H9 (cell line): Measurements from ENCODE around the gene CPAMD8. TPM values are rescaled to one million over a fixed set of nuclear protein-coding genes. Genes with fewer than 3 reads are reported as not detected.

ENCODE experiments used
- DNase-seq: peaks from one replicate; pipeline ENCODE4 v3.0.0-alpha.2; 2017
- H2AFZ ChIP-seq: one replicate; pipeline ENCODE4 v1.6.1; 2013; ENCODE audit warnings: mild to moderate bottlenecking, low read length, control low read depth, moderate library complexity
- H2AK5ac ChIP-seq: 2 replicates; pipeline ENCODE4 v1.6.1; 2013; ENCODE audit warnings: low read length, control low read depth, mixed read lengths; ENCODE audit not compliant: insufficient read length
- H2BK120ac ChIP-seq: one replicate; pipeline ENCODE4 v1.6.1; 2013; ENCODE audit warnings: low read depth, mild to moderate bottlenecking, low read length, control low read depth, inconsistent platforms; ENCODE audit not compliant: poor library complexity, severe bottlenecking
- H2BK12ac ChIP-seq: 2 replicates; pipeline ENCODE4 v1.6.1; 2013; ENCODE audit warnings: low read length, control low read depth, mixed read lengths, low read depth; ENCODE audit not compliant: insufficient read length
- H2BK15ac ChIP-seq: 2 replicates; pipeline ENCODE4 v1.6.1; 2013; ENCODE audit warnings: low read depth, low read length, control low read depth
- H2BK20ac ChIP-seq: one replicate; pipeline ENCODE4 v1.6.1; 2013; ENCODE audit warnings: low read depth, mild to moderate bottlenecking, low read length, control low read depth, inconsistent platforms; ENCODE audit not compliant: poor library complexity, severe bottlenecking
- H2BK5ac ChIP-seq: 2 replicates; pipeline ENCODE4 v1.6.1; 2013; ENCODE audit warnings: low read length, control low read depth, mixed read lengths; ENCODE audit not compliant: insufficient read length
- H3K14ac ChIP-seq: 2 replicates; pipeline ENCODE4 v1.6.1; 2013; ENCODE audit warnings: low read length, control low read depth; ENCODE audit not compliant: insufficient read depth
- H3K18ac ChIP-seq: 2 replicates; pipeline ENCODE4 v1.6.1; 2013; ENCODE audit warnings: low read depth, mild to moderate bottlenecking, mixed read lengths, low read length, control low read depth; ENCODE audit not compliant: insufficient read length
- H3K23ac ChIP-seq: 2 replicates; pipeline ENCODE4 v1.6.1; 2013; ENCODE audit warnings: low read length, control low read depth, mixed read lengths, low read depth; ENCODE audit not compliant: insufficient read length
- H3K23me2 ChIP-seq: 2 replicates; pipeline ENCODE4 v1.6.1; 2013; ENCODE audit warnings: low read depth, mild to moderate bottlenecking, mixed read lengths, low read length, control low read depth; ENCODE audit not compliant: insufficient read length, poor library complexity, severe bottlenecking
- H3K27ac ChIP-seq: 2 replicates; pipeline ENCODE4 v1.5.1; 2013; ENCODE audit warnings: low read length, control low read depth, mixed read lengths, low read depth; ENCODE audit not compliant: insufficient read length
- H3K27me3 ChIP-seq: 2 replicates; pipeline ENCODE4 v1.6.1; 2013; ENCODE audit warnings: low read length, control low read depth, inconsistent platforms; ENCODE audit not compliant: insufficient read depth
- H3K4ac ChIP-seq: 2 replicates; pipeline ENCODE4 v1.6.1; 2013; ENCODE audit warnings: low read depth, mild to moderate bottlenecking, control low read depth, inconsistent platforms, low read length, moderate library complexity
- H3K4me1 ChIP-seq: 2 replicates; pipeline ENCODE4 v1.6.1; 2013; ENCODE audit warnings: low read length, control low read depth, inconsistent platforms; ENCODE audit not compliant: insufficient read depth
- H3K4me2 ChIP-seq: 2 replicates; pipeline ENCODE4 v1.6.1; 2013; ENCODE audit warnings: low read length, control low read depth, mixed read lengths; ENCODE audit not compliant: insufficient read length, insufficient read depth
- H3K56ac ChIP-seq: 2 replicates; pipeline ENCODE4 v1.6.1; 2013; ENCODE audit warnings: low read depth, mild to moderate bottlenecking, mixed read lengths, low read length, control low read depth; ENCODE audit not compliant: insufficient read length
- H3K79me1 ChIP-seq: 2 replicates; pipeline ENCODE4 v1.6.1; 2013; ENCODE audit warnings: low read depth, mild to moderate bottlenecking, moderate library complexity, low read length, control low read depth, inconsistent platforms; ENCODE audit not compliant: insufficient read depth, poor library complexity, severe bottlenecking
- H3K79me2 ChIP-seq: 2 replicates; pipeline ENCODE4 v1.6.1; 2013; ENCODE audit warnings: low read length, control low read depth, inconsistent platforms; ENCODE audit not compliant: insufficient read depth
- H3K9ac ChIP-seq: 2 replicates; pipeline ENCODE4 v1.6.1; 2013; ENCODE audit warnings: low read length, control low read depth, mixed read lengths; ENCODE audit not compliant: insufficient read length; ENCODE audit errors: extremely low read depth
- H3K9me3 ChIP-seq: one replicate; pipeline ENCODE4 v1.6.1; 2013; ENCODE audit warnings: low read depth, low read length, inconsistent platforms; ENCODE audit not compliant: control insufficient read depth
- H3T11ph ChIP-seq: one replicate; pipeline ENCODE4 v1.6.1; 2013; ENCODE audit warnings: mild to moderate bottlenecking, low read length, control low read depth, inconsistent platforms
- H4K20me1 ChIP-seq: one replicate; pipeline ENCODE4 v1.6.1; 2013; ENCODE audit not compliant: control insufficient read depth, insufficient read length, insufficient read depth
- H4K5ac ChIP-seq: 2 replicates; pipeline ENCODE4 v1.6.1; 2013; ENCODE audit warnings: low read depth, mild to moderate bottlenecking, mixed read lengths, low read length, control low read depth; ENCODE audit not compliant: insufficient read length
- H4K8ac ChIP-seq: replicated peaks from 2 replicates; pipeline ENCODE4 v1.6.1; 2013; ENCODE audit warnings: low read length, control low read depth, mixed read lengths, low read depth; ENCODE audit not compliant: insufficient read length
- H4K91ac ChIP-seq: 2 replicates; pipeline ENCODE4 v1.6.1; 2013; ENCODE audit warnings: low read depth, mild to moderate bottlenecking, moderate library complexity, mixed read lengths, low read length, control low read depth; ENCODE audit not compliant: insufficient read length
- H3K27ac Mint-ChIP-seq, 3 experiments: 2 replicates in 2 of 3; 3 replicates in 1 of 3; pipeline ENCODE4 v1.8.0; 2020 to 2021; ENCODE audit warnings: mixed read lengths in 3 of 3, mild to moderate bottlenecking in 1 of 3, moderate library complexity in 1 of 3
- H3K27me3 Mint-ChIP-seq: 2 replicates; pipeline ENCODE4 v1.8.0; 2021; ENCODE audit warnings: low read depth, mild to moderate bottlenecking, moderate library complexity, mixed read lengths
- H3K36me3 Mint-ChIP-seq, 3 experiments: 2 replicates in 2 of 3; 3 replicates in 1 of 3; pipeline ENCODE4 v1.8.0; 2020 to 2021; ENCODE audit warnings: low read depth in 3 of 3, mixed read lengths in 3 of 3; ENCODE audit not compliant: insufficient read depth in 1 of 3
- H3K4me1 Mint-ChIP-seq, 2 experiments: 2 replicates each; pipeline ENCODE4 v1.8.0; 2020; ENCODE audit warnings: mixed read lengths in 2 of 2
- H3K4me3 Mint-ChIP-seq, 2 experiments: 2 replicates in 1 of 2; 3 replicates in 1 of 2; pipeline ENCODE4 v1.8.0; 2020 to 2021; ENCODE audit warnings: mild to moderate bottlenecking in 2 of 2, mixed read lengths in 2 of 2, moderate library complexity in 1 of 2
- H3K9me3 Mint-ChIP-seq, 2 experiments: 2 replicates in 1 of 2; 3 replicates in 1 of 2; pipeline ENCODE4 v1.8.0; 2020; ENCODE audit warnings: mild to moderate bottlenecking in 2 of 2, mixed read lengths in 2 of 2, moderate library complexity in 1 of 2
- CTCF ChIP-seq: fragments of 200-600 bp; sonication (generic); conservative IDR thresholded peaks from 3 replicates; pipeline ENCODE4 v1.8.0; 2021; ENCODE audit warnings: antibody characterized with exemption, mild to moderate bottlenecking
- WGBS: extraction: QIAGEN DNeasy Blood & Tissue Kit; methylation state at CpG from one replicate; pipeline ENCODE4 v1.1.7; 2013; ENCODE audit warnings: missing lambda C conversion rate, low lambda C conversion rate, mixed read lengths; ENCODE audit not compliant: insufficient read length; ENCODE audit errors: extremely low coverage; 5-methylcytosine and 5-hydroxymethylcytosine counted together
- total RNA-seq: library from RNA; stranded (reverse); gene quantifications from 2 replicates; pipeline ENCODE4 v1.2.1, GENCODE V29; 2021

Gene CPAMD8
- total RNA-seq, 1 experiment from 2014 or later: 12.0 TPM

DNA sequence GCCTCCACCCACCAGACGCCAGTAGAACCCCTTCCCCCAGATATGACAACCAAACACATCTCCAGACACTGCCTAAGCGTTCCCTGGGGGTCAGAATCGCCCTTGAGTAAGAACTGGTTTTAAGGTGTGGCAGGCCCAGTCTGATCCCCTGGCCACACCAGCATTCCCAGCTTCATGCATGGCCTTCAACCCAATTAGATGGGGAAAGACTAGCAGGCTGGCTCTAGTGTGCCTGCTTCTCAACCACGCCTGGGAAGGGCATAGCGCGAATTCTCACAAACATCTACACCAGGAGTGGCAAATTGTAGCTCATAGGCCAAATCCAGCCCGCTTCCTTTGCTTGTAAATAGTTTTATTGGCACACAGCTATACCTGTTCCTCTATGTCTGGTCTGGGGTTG, 35.1 kb upstream of the CPAMD8 start:
- no peak overlapping the region for H2AK5ac ChIP-seq
- H3K14ac ChIP-seq: no peak overlapping the region
- Mint-ChIP-seq H3K4me1 (no peaks in the 10 kb centered on the region), H3K4me3 (no peak overlapping the region), H3K9me3 (no peaks in the 10 kb centered on the region), H3K36me3 (peaks cover 32 to 68% (median 43%) of the 10 kb centered on the region in 3 experiments), H3K27me3 (no peaks in the 10 kb centered on the region), H3K27ac (no peak overlapping the region)
- H3T11ph ChIP-seq: no peak overlapping the region
- H3K18ac ChIP-seq: no peak overlapping the region
- H3K79me2 ChIP-seq: peaks cover 4% of the 10 kb centered on the region; the same call in 1 of the 2 replicates
- no peak overlapping the region for H3K23ac ChIP-seq
- no peaks in the 10 kb centered on the region for H3K79me1 ChIP-seq
- no peak overlapping the region for H2BK5ac ChIP-seq
- H4K20me1 ChIP-seq: no peaks in the 10 kb centered on the region
- no CpG with 5 or more reads among the region's 7 CpGs for WGBS
- H3K9ac ChIP-seq: no peak overlapping the region
- no peaks in the 10 kb centered on the region for H3K23me2 ChIP-seq
- H2BK20ac ChIP-seq: no peak overlapping the region
- H3K4me2 ChIP-seq: no peak overlapping the region
- no peak overlapping the region for H2AFZ ChIP-seq
- no peak for TF ChIP-seq CTCF
- H3K9me3 ChIP-seq: peaks cover 19% of the 10 kb centered on the region
- H2BK12ac ChIP-seq: no peak overlapping the region
- DNase-seq: no peak
- H2BK15ac ChIP-seq: no peak overlapping the region
- H4K8ac ChIP-seq: no peak overlapping the region
- H3K56ac ChIP-seq: no peak overlapping the region
- no peak overlapping the region for H2BK120ac ChIP-seq
- no peak overlapping the region for H4K5ac ChIP-seq
- no peak overlapping the region for H3K4ac ChIP-seq
- H3K27ac ChIP-seq: no peak overlapping the region
- no peaks in the 10 kb centered on the region for H3K27me3 ChIP-seq
- H3K4me1 ChIP-seq: no peaks in the 10 kb centered on the region
- H4K91ac ChIP-seq: no peak overlapping the region
